NCI-H146 treated with DMSO at 0.1 percent for 48 hours (cell line): ENCODE data around the gene CNGA4.
"Not testable (repeated sequence)": the region's sequence is repeated elsewhere in the genome, so short reads cannot be mapped to it uniquely, and the experiment has no call there.

Experiments used
- DNase-seq: peaks from one replicate; lab custom pipeline; 2025; ENCODE audit not compliant: unreplicated experiment; lab: John Stamatoyannopoulos, UW

Gene CNGA4

GRCh38 chr11:6224421-6224820 lies 14.5 kb upstream of the CNGA4 start:
- no peak for DNase-seq

GRCh38 chr11:6225024-6225423 lies 13.9 kb upstream of the CNGA4 start:
- no peak for DNase-seq

- no peak for DNase-seq
Measured at GRCh38 chr11:6225896-6226295, 13.0 kb upstream of the CNGA4 start.

- DNase-seq = no peak
Measured at GRCh38 chr11:6228520-6228919, 10.4 kb upstream of the CNGA4 start.

- no peak for DNase-seq
Measured at GRCh38 chr11:6229911-6230310, 9.0 kb upstream of the CNGA4 start.

- no peak for DNase-seq
Measured at GRCh38 chr11:6232899-6233298, 6.0 kb upstream of the CNGA4 start.

GRCh38 chr11:6233984-6234386 lies 4.9 kb upstream of the CNGA4 start:
- peak; percentile 54 for DNase-seq

- DNase-seq = peak; percentile 100
Measured at GRCh38 chr11:6234387-6235107, 4.3 kb upstream of the CNGA4 start, which contains the start of gene FHIP1B. TSS of gene FHIP1B (minus strand) at chr11:6234636. CDS start at chr11:6224516, 10,120 bp downstream.

- DNase-seq = no peak
Measured at GRCh38 chr11:6237266-6237665, 1.6 kb upstream of the CNGA4 start.

- DNase-seq = no peak
Measured at GRCh38 chr11:6237761-6238302, 1.1 kb upstream of the CNGA4 start.

GRCh38 chr11:6240139-6240538 lies 1.2 kb downstream of the CNGA4 start:
- no peak for DNase-seq

- no peak for DNase-seq
Measured at GRCh38 chr11:6240781-6241180, 1.9 kb downstream of the CNGA4 start.

- DNase-seq = no peak
Measured at GRCh38 chr11:6241316-6241715, 2.4 kb downstream of the CNGA4 start.

GRCh38 chr11:6245536-6245935 lies 6.6 kb downstream of the CNGA4 start:
- DNase-seq = no peak

- no peak for DNase-seq
Measured at GRCh38 chr11:6248248-6248647, 9.4 kb downstream of the CNGA4 start.

- DNase-seq = not testable (repeated sequence)
Measured at GRCh38 chr11:6248897-6249296, 10.0 kb downstream of the CNGA4 start.

GRCh38 chr11:6249770-6250555 lies 11.1 kb downstream of the CNGA4 start:
- no peak for DNase-seq

GRCh38 chr11:6251120-6251733 lies 12.3 kb downstream of the CNGA4 start:
- DNase-seq = peak; percentile 46

GRCh38 chr11:6251990-6252473 lies 13.1 kb downstream of the CNGA4 start:
- DNase-seq = no peak

GRCh38 chr11:6253197-6253596 lies 14.3 kb downstream of the CNGA4 start:
- no peak for DNase-seq

GRCh38 chr11:6258141-6258540 lies 19.3 kb downstream of the CNGA4 start:
- no peak for DNase-seq
